Measurements from ENCODE around the gene TPBGL. TPM values are rescaled to one million over a fixed set of nuclear protein-coding genes. Genes with fewer than 3 reads are reported as not detected.

Gene TPBGL
- total RNA-seq, 2 donors from 2014 or later = 0.26 TPM; not detected in 1

DNA sequence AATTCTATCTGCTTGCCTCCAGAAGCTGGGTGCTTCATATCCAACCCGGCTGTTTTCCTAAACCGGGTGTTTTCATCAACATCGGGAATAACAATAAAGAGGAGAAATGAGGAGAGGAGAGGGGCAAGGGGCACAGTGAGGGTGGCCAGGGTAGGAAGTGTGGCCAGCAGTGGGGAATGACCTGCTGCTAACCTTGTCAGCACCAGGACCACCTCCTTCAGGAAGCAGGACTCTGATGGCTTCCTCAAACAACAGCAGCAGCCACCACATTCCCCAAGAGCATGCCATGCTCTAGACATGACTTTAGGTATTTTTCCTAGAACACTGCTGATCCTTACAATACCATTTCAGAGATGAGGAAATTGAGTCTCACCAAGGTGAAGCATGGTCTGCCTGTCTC is 52.4 kb downstream of the TPBGL start:
- H3K9me3 ChIP-seq = no peaks in the 10 kb centered on the region
- no peak overlapping the region for H3K27ac ChIP-seq
- H3K4me1 ChIP-seq = no peaks in the 10 kb centered on the region
- DNase-seq = no peak
- TF ChIP-seq, protein P1, sequence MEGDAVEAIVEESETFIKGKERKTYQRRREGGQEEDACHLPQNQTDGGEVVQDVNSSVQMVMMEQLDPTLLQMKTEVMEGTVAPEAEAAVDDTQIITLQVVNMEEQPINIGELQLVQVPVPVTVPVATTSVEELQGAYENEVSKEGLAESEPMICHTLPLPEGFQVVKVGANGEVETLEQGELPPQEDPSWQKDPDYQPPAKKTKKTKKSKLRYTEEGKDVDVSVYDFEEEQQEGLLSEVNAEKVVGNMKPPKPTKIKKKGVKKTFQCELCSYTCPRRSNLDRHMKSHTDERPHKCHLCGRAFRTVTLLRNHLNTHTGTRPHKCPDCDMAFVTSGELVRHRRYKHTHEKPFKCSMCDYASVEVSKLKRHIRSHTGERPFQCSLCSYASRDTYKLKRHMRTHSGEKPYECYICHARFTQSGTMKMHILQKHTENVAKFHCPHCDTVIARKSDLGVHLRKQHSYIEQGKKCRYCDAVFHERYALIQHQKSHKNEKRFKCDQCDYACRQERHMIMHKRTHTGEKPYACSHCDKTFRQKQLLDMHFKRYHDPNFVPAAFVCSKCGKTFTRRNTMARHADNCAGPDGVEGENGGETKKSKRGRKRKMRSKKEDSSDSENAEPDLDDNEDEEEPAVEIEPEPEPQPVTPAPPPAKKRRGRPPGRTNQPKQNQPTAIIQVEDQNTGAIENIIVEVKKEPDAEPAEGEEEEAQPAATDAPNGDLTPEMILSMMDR (IDR thresholded peaks at IDR 0.05) = no peak
- no peak for TF ChIP-seq POLR2A (IDR thresholded peaks at IDR 0.05)
- no peak for ATAC-seq
- H3K27me3 ChIP-seq = no peaks in the 10 kb centered on the region
- H3K4me3 ChIP-seq = no peak overlapping the region
- WGBS, 2 donors = 72 to 92% methylated on average over 3 of the region's 3 CpGs
- peaks cover 0 to 1% of the 10 kb centered on the region in 2 donors for H3K36me3 ChIP-seq (replicated peaks in 1 of 2; ENCODE audit: insufficient read depth in 1 of 2, low read depth in 2 of 2)
- intact Hi-C loops (cut with DNase I) = no loop called here

Other genes with a start within 250 kb of the TPBGL start
- under 1 TPM in 1 of 2 donors, not detected in 1; under 0.01 TPM for gene OR2AT4, start 143.9 kb upstream of the TPBGL start, total RNA-seq
- gene SLCO2B1, start 89.7 kb upstream of the TPBGL start, total RNA-seq = 100 to 1,000 TPM in 1 of 2 donors, 10 to 100 TPM in 1; 33.7 to 101 TPM
- 10 to 100 TPM; 41.0 to 54.1 TPM for gene ARRB1, start 110.9 kb downstream of the TPBGL start, total RNA-seq
- gene RPS3, start 158.7 kb downstream of the TPBGL start, total RNA-seq = 1,000 to 10,000 TPM in 1 of 2 donors, 100 to 1,000 TPM in 1; 921 to 1,114 TPM
- 1 to 10 TPM; 4.4 to 4.6 TPM for gene KLHL35, start 192.4 kb downstream of the TPBGL start, total RNA-seq